GM21447 (cell line): ENCODE results near the gene MIA2.

Source experiments
- ATAC-seq: cut with Tn5 transposase; IDR thresholded peaks from one replicate; pipeline ENCODE4 v1.9.1; 2021; ENCODE audit not compliant: unreplicated experiment

Gene MIA2

GRCh38 chr14:39383026-39383660 is 149.4 kb downstream of the MIA2 start:
- no peak for ATAC-seq

- no peak for ATAC-seq
Observed at GRCh38 chr14:39383741-39384140, 150.0 kb downstream of the MIA2 start.

GRCh38 chr14:39384177-39384576 is 150.5 kb downstream of the MIA2 start:
- ATAC-seq, result no peak

- no peak for ATAC-seq
Observed at GRCh38 chr14:39393289-39393688, 159.6 kb downstream of the MIA2 start.

GRCh38 chr14:39395555-39396254 is 162.0 kb downstream of the MIA2 start:
- ATAC-seq, result no peak

- ATAC-seq, result no peak
Observed at GRCh38 chr14:39396448-39396847, 162.7 kb downstream of the MIA2 start.

- ATAC-seq, result no peak
Observed at GRCh38 chr14:39398382-39398781, 164.7 kb downstream of the MIA2 start.

- no peak for ATAC-seq
Observed at GRCh38 chr14:39406560-39406959, 172.8 kb downstream of the MIA2 start.

- ATAC-seq, result no peak
Observed at GRCh38 chr14:39416072-39416471, 182.4 kb downstream of the MIA2 start.

- no peak for ATAC-seq
Observed at GRCh38 chr14:39417014-39417413, 183.3 kb downstream of the MIA2 start.

GRCh38 chr14:39419272-39419671 is 185.6 kb downstream of the MIA2 start:
- ATAC-seq, result no peak

- ATAC-seq, result no peak
Observed at GRCh38 chr14:39422243-39422642, 188.5 kb downstream of the MIA2 start.

- no peak for ATAC-seq
Observed at GRCh38 chr14:39423793-39424192, 190.1 kb downstream of the MIA2 start.

GRCh38 chr14:39425947-39426346 is 192.2 kb downstream of the MIA2 start:
- no peak for ATAC-seq

GRCh38 chr14:39426605-39427004 is 192.9 kb downstream of the MIA2 start:
- ATAC-seq, result no peak

- no peak for ATAC-seq
Observed at GRCh38 chr14:39428118-39428517, 194.4 kb downstream of the MIA2 start.

GRCh38 chr14:39430762-39431415 is 197.2 kb downstream of the MIA2 start:
- peak; percentile 0 for ATAC-seq

- peak; percentile 18 for ATAC-seq
Observed at GRCh38 chr14:39431416-39432178, 197.9 kb downstream of the MIA2 start.

- ATAC-seq, result peak; percentile 78
Observed at GRCh38 chr14:39432179-39432618, 198.5 kb downstream of the MIA2 start, which contains the start of gene FBXO33. FBXO33 (minus strand) TSS chr14:39432433; CDS start chr14:39432162, 271 bp downstream.

GRCh38 chr14:39432619-39433451 is 199.1 kb downstream of the MIA2 start:
- ATAC-seq, result peak; percentile 63
